ENCODE results near the gene MRE11. TPM values are rescaled to one million over a fixed set of nuclear protein-coding genes. Genes with fewer than 3 reads are reported as not detected.
"Not testable (repeated sequence)": the region's sequence is repeated elsewhere in the genome, so short reads cannot be mapped to it uniquely, and the experiment has no call there.

The MRE11 gene
- total RNA-seq, 1 experiment from 2014 or later: 22.9 TPM

DNA sequence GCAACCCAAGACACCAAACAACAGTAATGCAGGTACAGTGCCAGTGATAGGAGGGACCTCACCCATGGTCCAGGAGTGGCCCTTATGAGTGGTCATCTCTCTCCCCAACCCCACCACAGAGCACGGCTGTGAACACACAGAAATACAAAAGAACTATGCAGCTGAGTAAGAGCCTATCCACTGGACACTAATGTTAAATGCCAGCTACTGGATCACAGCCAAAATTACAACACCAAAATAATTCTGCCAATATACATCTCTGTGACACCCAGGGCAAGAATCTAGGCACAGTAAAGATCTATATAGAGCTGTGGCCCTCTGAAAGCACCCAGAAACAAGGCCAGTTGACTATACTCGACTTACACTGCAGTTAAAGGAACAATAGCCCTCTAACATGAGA is 69.6 kb downstream of the MRE11 start:
- DNase-seq (ENCODE audit: low spot score): no peak

DNA sequence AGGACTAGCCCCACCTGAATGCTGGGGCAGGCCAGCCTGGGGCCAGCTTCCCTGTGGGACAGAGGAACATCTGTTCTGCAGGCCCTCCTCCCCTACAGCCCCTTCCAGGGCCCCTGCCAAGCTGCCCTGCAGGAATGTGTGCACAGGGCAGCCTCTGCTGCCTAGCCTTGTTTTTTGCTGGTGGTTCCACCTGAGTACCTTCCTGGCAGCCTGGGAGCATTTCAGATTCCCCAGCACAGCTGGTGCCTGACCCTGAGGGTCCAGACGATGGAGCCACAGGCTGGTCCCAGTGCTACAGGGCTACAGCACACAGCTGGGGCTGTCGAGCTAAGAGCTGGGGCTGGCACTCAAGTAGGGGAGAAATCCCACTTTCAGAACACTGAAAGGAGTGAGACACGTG is 70.1 kb downstream of the MRE11 start:
- DNase-seq (ENCODE audit: low spot score): no peak

DNA sequence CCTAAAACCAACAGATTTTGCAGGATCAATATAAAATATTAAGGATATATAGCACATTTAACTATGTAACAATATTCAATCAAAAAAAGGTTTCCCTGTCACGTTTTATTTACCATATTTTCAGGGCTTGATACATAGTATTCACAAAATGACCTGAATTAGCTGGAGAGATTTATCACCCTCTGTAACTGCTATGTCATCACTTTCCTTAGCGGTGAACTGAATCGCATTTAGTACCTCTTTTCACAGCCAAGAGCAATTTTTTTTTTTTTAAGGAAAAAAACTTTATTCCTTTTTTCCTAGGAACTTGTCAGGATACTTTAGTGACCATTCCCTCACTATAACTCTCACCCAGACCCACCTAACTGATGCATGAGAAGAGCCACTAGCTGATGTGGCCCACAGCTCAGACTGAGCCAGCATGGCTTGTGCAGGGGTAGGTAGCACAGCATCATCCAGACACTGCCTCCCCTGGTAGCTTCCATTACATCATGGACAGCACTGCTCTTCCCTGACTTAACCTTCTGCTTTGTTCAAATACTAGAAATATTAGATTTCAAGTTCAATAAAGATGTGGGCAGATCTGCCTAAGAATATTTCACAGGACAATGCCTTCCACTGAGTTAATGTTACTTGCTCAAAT is 75.4 kb downstream of the MRE11 start:
- DNase-seq (ENCODE audit: low spot score): no peak

- peak; percentile 13 for DNase-seq (ENCODE audit: low spot score)
These were observed 76.2 kb downstream of the MRE11 start for GRCh38 chr11:94417386-94417987.

GRCh38 chr11:94405062-94405833 is 88.4 kb downstream of the MRE11 start:
- DNase-seq (ENCODE audit: low spot score): no peak

DNA sequence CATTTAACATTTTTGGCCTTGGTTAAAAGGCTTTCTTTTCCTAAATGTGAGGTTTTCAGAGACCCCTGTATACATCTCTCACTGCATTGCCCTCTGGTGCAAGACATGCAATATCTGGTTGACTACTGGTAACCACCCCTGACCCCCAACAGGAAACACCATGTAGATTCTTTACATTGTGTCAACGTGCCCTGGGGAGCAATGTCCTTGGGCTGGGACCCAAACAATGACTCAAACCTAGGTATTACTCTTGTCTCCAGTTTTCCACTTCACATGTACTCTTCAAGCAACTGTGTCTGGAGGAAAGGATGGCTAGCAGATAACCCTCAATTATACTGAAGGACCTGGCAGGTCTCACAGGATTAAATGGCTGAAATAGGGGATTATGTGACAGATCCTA is 91.3 kb downstream of the MRE11 start:
- DNase-seq (ENCODE audit: low spot score): no peak

DNA sequence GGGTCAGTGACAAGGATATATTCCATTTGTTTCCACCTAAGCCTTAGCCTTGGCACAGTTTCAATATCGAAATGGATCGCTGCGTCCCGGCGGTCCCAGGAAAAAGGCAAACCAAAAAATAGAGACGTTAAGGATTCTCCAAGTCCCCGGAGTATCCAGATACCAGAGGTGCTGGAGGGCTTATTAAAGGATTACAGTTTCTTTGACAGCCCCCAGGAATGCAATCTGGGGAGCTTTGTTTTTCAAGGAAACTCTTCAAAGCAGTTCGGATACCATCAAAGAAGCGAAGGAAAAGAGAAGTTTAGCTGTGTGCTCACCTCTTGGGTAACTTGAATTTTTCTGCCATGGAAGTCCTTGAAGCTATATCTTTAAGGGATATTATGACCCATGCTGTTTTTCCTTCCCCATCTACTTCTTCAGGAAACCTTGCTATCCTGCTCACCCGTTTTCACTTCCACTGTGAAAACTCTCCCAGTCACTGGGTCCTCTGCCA is 91.8 kb downstream of the MRE11 start:
- DNase-seq (ENCODE audit: low spot score): no peak

DNA sequence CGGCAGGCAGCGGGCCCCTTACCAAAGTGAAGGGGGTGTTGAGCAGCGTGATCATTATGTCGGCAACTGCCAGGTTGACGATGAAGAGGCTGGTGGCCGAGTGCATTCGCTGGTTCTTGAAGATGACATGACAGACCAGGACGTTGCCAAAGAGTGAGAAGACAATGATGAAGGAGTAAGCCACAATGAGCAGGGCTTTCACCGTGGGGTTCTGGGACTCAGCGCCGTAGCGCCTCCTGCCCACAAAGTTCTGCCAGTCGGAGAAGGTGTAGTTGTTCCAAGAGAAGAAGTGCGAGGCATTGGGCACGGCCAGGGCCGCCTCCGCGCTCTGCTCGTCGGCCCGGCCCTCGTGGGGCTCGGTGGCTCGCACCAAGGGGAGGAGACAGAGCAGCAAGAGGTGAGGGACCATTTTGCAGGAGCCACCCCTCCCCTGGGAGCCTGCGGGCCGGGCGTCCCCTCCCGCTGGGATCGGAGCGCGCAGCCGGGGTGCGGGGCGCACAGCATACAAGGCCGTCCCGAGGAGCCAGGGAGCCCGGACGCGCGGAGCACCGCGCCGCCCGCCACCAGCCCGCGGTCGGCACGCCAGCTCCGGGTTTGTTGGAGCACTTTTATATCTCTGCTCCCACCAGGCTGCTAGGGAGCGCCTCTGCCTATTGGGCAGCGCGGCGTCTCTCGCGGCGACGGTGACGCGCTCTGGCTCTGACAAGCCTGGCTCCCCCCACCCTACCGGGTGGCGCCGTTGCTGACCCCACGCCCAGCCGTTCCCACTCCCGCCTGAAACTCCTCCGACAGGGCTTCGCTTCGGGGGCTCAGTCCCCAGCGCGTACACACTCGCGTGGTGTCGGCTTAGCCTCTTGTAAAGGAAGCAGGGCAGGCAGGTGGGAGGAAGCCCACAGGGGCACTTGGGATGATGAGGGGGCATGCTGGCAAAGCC is 92.5 kb downstream of the MRE11 start, which contains the start of gene GPR83:
Gene GPR83, minus strand, starts transcription at position 581 of the 934 bp plus-strand sequence. Its CDS starts 172 bp downstream, at position 409.
- DNase-seq (ENCODE audit: low spot score): no peak

- DNase-seq (ENCODE audit: low spot score): no peak
These were observed 93.2 kb downstream of the MRE11 start for GRCh38 chr11:94400457-94400838.

GRCh38 chr11:94400050-94400449 is 93.6 kb downstream of the MRE11 start:
- DNase-seq (ENCODE audit: low spot score): no peak

DNA sequence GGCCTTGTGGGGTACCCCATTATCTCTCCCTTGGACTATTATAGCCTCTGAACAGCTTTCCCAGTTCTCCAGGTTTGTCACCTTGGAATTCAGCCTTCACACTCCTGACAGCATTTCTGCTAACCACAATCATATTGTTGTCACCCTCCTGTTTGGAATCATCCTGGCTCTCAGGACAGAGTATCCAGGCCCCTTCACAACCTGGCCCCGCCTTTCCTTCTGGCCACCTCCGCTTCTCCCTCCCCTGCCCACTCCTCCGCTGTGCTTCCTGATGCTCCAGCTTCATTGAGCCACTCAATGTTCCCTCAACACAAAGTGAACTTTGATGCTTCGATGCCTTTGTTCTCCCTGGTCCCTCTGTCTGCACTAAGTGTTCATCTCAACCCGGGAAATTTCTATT is 95.5 kb downstream of the MRE11 start:
- DNase-seq (ENCODE audit: low spot score): no peak

DNA sequence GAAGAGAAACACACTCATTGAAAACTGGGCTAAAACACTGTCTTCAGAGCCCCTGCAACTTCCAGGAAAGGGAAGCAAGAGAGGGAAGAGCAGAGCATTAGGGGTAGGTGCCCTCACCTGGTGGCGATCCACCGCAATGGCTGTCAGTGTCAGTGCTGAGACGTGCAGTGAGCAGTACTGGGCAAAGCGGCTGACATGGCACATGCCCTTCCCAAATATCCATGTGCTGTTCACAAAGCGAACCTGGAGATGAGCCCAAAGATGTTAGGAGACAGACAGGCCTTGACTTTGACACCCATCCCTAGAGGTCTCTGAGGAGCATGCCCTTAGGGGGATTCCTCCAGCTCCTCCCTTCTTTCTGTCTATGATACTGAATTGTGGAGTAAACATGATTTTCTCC is 97.4 kb downstream of the MRE11 start:
- no peak for DNase-seq (ENCODE audit: low spot score)

GRCh38 chr11:94391937-94392336 is 101.7 kb downstream of the MRE11 start:
- not testable (repeated sequence) for DNase-seq (ENCODE audit: low spot score)

DNA sequence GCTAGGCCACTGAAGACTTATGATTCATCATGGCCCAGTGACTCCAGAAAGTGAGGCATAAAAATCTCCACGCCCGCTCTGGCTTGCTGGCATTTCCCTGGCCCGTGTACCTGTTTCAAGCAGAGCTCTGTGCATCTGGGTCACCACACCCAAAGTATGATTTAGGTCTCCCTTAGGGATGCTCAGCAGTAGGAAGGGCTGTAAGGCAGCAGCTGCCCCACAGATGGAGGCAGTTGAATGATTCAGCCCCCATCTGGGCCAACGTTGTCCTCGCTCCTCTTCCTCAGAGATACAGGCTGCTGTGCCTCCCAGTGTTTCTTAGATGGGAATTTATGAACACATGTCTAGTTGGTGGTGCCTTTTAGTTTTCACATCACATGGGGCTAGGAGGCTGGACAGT is 114.0 kb downstream of the MRE11 start:
- no peak for DNase-seq (ENCODE audit: low spot score)

- no peak for DNase-seq (ENCODE audit: low spot score)
These were observed 116.8 kb downstream of the MRE11 start for GRCh38 chr11:94376841-94377240.

- DNase-seq (ENCODE audit: low spot score): not testable (repeated sequence)
These were observed 123.1 kb downstream of the MRE11 start for GRCh38 chr11:94370576-94370975.

Other genes with a start within 250 kb of the MRE11 start
- gene IZUMO1R, start 189.3 kb downstream of the MRE11 start, total RNA-seq (2014; rRNA removed; shearing (Covaris generic)): not detected in 2 replicates
- 0.06 TPM in 1 of 2 replicates, not detected in the other for gene GPR83, start 92.4 kb downstream of the MRE11 start, total RNA-seq (2014; rRNA removed; shearing (Covaris generic))
- gene ANKRD49, start 140 bp upstream of the MRE11 start, total RNA-seq (2014; rRNA removed; shearing (Covaris generic)): 7.9 and 13.3 TPM in 2 replicates
- not detected in 2 replicates for gene C11orf97, start 18.6 kb upstream of the MRE11 start, total RNA-seq (2014; rRNA removed; shearing (Covaris generic))
- gene FUT4, start 50.1 kb upstream of the MRE11 start, total RNA-seq (2014; rRNA removed; shearing (Covaris generic)): not detected in 2 replicates
- gene PIWIL4, start 73.5 kb upstream of the MRE11 start, total RNA-seq (2014; rRNA removed; shearing (Covaris generic)): not detected in 2 replicates

Data from H4 (cell line).